Common myeloid progenitor, CD34-positive (primary cell): Measurements from ENCODE around the gene B3GALT6.

ENCODE experiments used
- CTCF ChIA-PET: fragments of 350-600 bp; sonication (Branson Sonifier 250); formaldehyde crosslinking; loops from one replicate; lab custom pipeline; 2021; ENCODE audit warnings: antibody characterized with exemption; lab: Charles Lee
- POLR2A ChIA-PET: fragments of 350-600 bp; sonication (Branson Sonifier 250); formaldehyde crosslinking; loops from one replicate; lab custom pipeline; 2021; ENCODE audit warnings: antibody characterized with exemption; lab: Charles Lee
- DNase-seq, 3 donors: peaks; one replicate each; pipeline versions ENCODE4 v3.0.0 to v3.0.0-alpha.2; 2013
- H3K27ac ChIP-seq, 2 experiments: 1 replicate in 1 of 2; 2 replicates in 1 of 2; pipeline ENCODE4 v1.7.0; 2013; ENCODE audit warnings: inconsistent platforms in 2 of 2, low read length in 2 of 2, mild to moderate bottlenecking in 2 of 2, low read depth in 1 of 2, moderate library complexity in 1 of 2; ENCODE audit not compliant: severe bottlenecking in 2 of 2, insufficient read depth in 1 of 2, poor library complexity in 1 of 2
- H3K27me3 ChIP-seq, 5 experiments: replicated peaks in 2 of 5; 1 replicate in 3 of 5; 2 replicates in 2 of 5; pipeline versions ENCODE4 v1.6.1 to v1.7.0; 2013; ENCODE audit warnings: low read length in 4 of 5, mild to moderate bottlenecking in 2 of 5, moderate library complexity in 2 of 5, inconsistent platforms in 1 of 5; ENCODE audit not compliant: insufficient read depth in 5 of 5, control insufficient read depth in 4 of 5
- H3K36me3 ChIP-seq, 4 experiments: 1 replicate in 2 of 4; 2 replicates in 2 of 4; pipeline versions ENCODE4 v1.6.1 to v1.7.0; 2013; ENCODE audit warnings: low read length in 3 of 4, control low read depth in 1 of 4, mild to moderate bottlenecking in 1 of 4; ENCODE audit not compliant: control insufficient read depth in 4 of 4, insufficient read depth in 4 of 4
- H3K4me1 ChIP-seq, 4 experiments: 1 replicate in 3 of 4; 2 replicates in 1 of 4; pipeline versions ENCODE4 v1.6.1 to v1.7.1; 2013; ENCODE audit warnings: low read length in 3 of 4, mild to moderate bottlenecking in 3 of 4, control low read depth in 1 of 4, inconsistent platforms in 1 of 4, moderate library complexity in 1 of 4; ENCODE audit not compliant: control insufficient read depth in 4 of 4, insufficient read depth in 4 of 4; ENCODE audit errors: control extremely low read depth in 1 of 4
- H3K4me3 ChIP-seq, 7 experiments: 1 replicate in 4 of 7; 2 replicates in 3 of 7; pipeline versions ENCODE4 v1.5.1 to v1.7.0; 2013; ENCODE audit warnings: mild to moderate bottlenecking in 7 of 7, low read length in 6 of 7, moderate library complexity in 6 of 7, inconsistent platforms in 2 of 7, low read depth in 2 of 7, control low read depth in 1 of 7; ENCODE audit not compliant: insufficient read depth in 4 of 7, control insufficient read depth in 1 of 7; ENCODE audit errors: extremely low read depth in 1 of 7
- H3K9me3 ChIP-seq, 5 experiments: 1 replicate in 4 of 5; 2 replicates in 1 of 5; pipeline versions ENCODE4 v1.6.1 to v1.7.1; 2013; ENCODE audit warnings: low read length in 4 of 5, mild to moderate bottlenecking in 2 of 5, inconsistent platforms in 1 of 5, low read depth in 1 of 5, moderate library complexity in 1 of 5; ENCODE audit not compliant: control insufficient read depth in 4 of 5, insufficient read depth in 2 of 5; ENCODE audit errors: control extremely low read depth in 1 of 5
- WGBS: methylation state at CpG from one replicate; pipeline ENCODE4 v1.1.5; 2013; ENCODE audit not compliant: insufficient coverage; 5-methylcytosine and 5-hydroxymethylcytosine counted together

Gene B3GALT6

DNA sequence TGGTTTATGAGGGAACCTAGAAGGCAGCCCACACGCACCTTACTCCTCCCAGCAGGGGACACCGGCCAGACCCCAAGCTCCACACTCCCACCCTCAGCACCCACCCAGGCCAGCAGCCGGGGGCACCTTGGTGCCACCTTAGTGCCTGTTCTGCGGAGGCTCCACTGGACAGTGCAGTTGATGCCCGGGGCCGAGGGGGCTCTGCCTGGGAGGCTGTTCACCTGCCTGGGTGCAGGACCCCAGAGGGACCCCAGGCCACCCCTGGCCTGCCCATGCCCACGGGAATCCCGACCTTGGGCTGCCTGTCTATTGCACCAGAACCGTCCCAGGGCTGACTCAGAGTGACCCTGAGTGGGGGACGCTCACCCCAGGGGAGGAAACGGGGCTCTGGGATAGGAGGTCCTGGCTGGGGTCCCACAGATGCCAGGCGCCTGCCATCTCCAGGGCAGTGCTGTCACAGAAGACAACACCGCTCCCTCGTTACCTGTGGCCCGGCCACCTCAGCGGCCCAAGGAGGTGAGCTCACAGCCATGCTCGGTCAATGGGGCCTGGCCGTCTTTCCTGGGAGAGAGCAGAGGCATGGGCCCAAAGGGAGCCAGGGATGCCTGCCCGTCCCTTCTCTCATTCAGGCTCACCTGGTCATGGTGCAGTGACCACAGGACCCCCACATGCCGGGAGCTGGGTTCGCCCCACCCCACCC, 48.9 kb downstream of the B3GALT6 start:
- Histone ChIP-seq H3K4me3 (no peak overlapping the region), H3K36me3 (no peaks in the 10 kb centered on the region), H3K4me1 (no peaks in the 10 kb centered on the region), H3K27me3 (no peaks in the 10 kb centered on the region), H3K27ac (no peak overlapping the region), H3K9me3 (no peaks in the 10 kb centered on the region)
- ChIA-PET POLR2A (no interaction called here), CTCF (interaction anchor here (1.0 kb wide), 1 partner anchor 31 kb away, joined by 4 read pairs; no protein-coding TSS in a partner anchor)
- 98% methylated on average over 17 of the region's 21 CpGs for WGBS
- no peak for DNase-seq

DNA sequence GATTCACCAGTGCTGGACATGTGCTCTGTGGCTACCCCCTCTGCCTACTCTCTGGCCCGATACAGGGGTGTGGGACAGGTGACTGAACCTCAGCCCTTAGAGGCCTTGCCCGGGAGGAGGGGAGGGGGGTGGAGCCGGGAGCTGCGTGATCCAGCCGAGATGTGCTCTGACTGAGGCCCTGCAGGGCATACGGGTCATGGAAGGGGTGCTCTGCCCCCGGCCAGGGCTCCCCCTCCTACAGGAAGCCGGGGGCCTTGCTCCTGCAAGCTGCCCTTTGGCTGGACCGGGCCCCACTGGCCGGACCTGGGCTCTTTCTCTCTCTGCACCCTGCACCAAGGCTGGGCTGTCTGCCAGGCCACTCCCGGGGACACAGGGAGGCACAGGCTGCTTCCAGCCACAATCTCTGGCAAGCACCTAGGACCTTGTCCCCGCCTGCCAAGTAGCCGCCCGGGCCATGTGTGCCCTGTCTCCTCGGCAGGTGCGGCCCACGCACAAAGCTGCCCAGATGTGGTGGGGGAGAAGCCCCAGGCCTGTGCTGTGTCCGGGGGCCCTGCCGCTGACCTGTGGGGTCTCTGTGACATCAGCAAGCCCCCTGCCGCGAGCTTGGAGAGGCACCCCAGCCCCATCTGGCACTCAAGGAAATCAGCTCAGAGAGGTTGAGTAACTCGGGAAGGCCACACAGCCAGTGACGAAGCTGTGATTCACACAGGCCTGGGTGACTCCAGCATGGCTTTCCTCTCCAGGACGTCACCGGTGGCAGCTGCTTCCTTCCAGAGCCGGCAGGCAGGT, 49.7 kb downstream of the B3GALT6 start:
- H3K27me3 ChIP-seq, result no peaks in the 10 kb centered on the region
- CTCF ChIA-PET, result no interaction called here
- POLR2A ChIA-PET, result no interaction called here
- no peak overlapping the region for H3K27ac ChIP-seq
- DNase-seq, result peak in 1 of 3 donors; percentile 47
- 85% methylated on average over 19 of the region's 26 CpGs for WGBS
- H3K4me3 ChIP-seq, result no peak overlapping the region
- no peaks in the 10 kb centered on the region for H3K9me3 ChIP-seq
- no peaks in the 10 kb centered on the region for H3K4me1 ChIP-seq
- no peaks in the 10 kb centered on the region for H3K36me3 ChIP-seq

DNA sequence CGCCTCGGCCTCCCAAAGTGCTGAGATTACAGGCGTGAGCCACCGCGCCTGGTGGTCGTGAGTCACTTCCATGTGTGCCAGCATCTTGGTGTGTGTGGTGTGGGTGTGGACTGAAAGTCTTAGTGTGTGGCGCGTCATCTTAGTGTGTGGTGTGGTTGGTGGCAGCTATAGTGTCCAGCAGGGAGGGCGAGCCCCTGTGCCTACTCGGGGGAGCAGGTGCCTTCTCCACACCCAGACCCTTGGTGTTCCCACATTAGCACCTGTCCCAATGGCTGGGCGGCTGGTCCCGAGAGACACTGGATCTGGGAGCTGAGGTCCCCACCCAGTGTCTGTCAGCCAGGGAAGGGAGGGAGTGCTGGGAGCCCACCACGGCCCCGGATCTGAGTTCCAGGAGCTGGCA, 51.0 kb downstream of the B3GALT6 start:
- H3K27ac ChIP-seq, result no peak overlapping the region
- CTCF ChIA-PET, result interaction anchor here (1.4 kb wide), 1 partner anchor 9 kb away, joined by 3 read pairs; no protein-coding TSS in a partner anchor
- no peaks in the 10 kb centered on the region for H3K9me3 ChIP-seq
- H3K36me3 ChIP-seq, result no peaks in the 10 kb centered on the region
- H3K4me1 ChIP-seq, result no peaks in the 10 kb centered on the region
- WGBS, result 92% methylated on average over 10 of the region's 14 CpGs
- POLR2A ChIA-PET, result no interaction called here
- peak in 2 of 3 donors; percentile 41 to 48 for DNase-seq
- no peak overlapping the region for H3K4me3 ChIP-seq
- H3K27me3 ChIP-seq, result no peaks in the 10 kb centered on the region

GRCh38 chr1:1283821-1284220, 51.8 kb downstream of the B3GALT6 start:
- no peaks in the 10 kb centered on the region for H3K36me3 ChIP-seq
- no peak overlapping the region for H3K4me3 ChIP-seq
- no peaks in the 10 kb centered on the region for H3K4me1 ChIP-seq
- H3K27ac ChIP-seq, result no peak overlapping the region
- H3K9me3 ChIP-seq, result no peaks in the 10 kb centered on the region
- no peaks in the 10 kb centered on the region for H3K27me3 ChIP-seq
- peak; percentile 48 to 59 (median 56) for DNase-seq
- CTCF ChIA-PET, result interaction anchor here (1.4 to 1.7 kb wide), 2 partner anchors 8 to 21 kb away, joined by 3 to 4 read pairs; no protein-coding TSS in a partner anchor
- POLR2A ChIA-PET, result no interaction called here
- WGBS, result 7% methylated on average over 3 of the region's 9 CpGs
